HT1080 (cell line): ENCODE results near the gene ROR1. TPM values are rescaled to one million over a fixed set of nuclear protein-coding genes. Genes with fewer than 3 reads are reported as not detected.
"Not testable (repeated sequence)": the region's sequence is repeated elsewhere in the genome, so short reads cannot be mapped to it uniquely, and the experiment has no call there.

Experiments
- DNase-seq: peaks from one replicate; pipeline ENCODE4 v3.0.0-alpha.2; 2015; ENCODE audit warnings: low read depth
- small RNA-seq: library from RNA; depleted of rRNA; stranded (forward); fragments of <200 nt; gene quantifications from one replicate; pipeline ENCODE3, GENCODE V24; 2014
- total RNA-seq: library from RNA; depleted of rRNA; stranded (reverse); fragments of >200 nt; shearing (Covaris generic); gene quantifications from 2 replicates; pipeline ENCODE4 v1.2.3, GENCODE V29; 2014; rRNA removed

ROR1 gene
- total RNA-seq, 1 experiment from 2014 or later, result 2.9 TPM

- DNase-seq, result no peak
Observed at GRCh38 chr1:64203420-64203819, 429.6 kb downstream of the ROR1 start, which contains the start of gene UBE2U. UBE2U (plus strand) TSS chr1:64203623; CDS start chr1:64204051, 428 bp downstream.

- DNase-seq, result no peak
Observed at GRCh38 chr1:64209221-64209620, 435.4 kb downstream of the ROR1 start.

GRCh38 chr1:64212031-64212430 is 438.2 kb downstream of the ROR1 start:
- DNase-seq, result peak; percentile 76

- DNase-seq, result no peak
Observed at GRCh38 chr1:64215576-64215975, 441.8 kb downstream of the ROR1 start.

DNA sequence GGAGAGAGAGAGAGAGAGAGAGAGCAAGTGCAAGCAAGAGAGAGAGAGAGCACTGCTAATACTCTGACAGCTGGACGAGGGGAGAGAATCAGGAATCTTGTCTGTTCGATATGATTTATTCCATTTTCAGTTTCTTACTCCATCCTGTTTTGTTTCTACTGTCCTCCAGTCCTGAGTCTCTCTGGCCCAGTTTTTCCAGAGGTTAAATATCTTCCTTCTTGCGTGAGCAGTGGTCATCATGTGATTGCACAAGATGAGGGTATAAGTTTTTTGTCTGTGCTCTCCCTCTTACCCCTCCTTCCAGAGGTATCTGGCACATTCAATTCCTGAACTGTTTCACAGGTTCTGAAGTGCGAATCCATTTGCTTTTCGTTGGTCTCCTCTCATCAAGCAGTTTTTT is 446.4 kb downstream of the ROR1 start:
- no peak for DNase-seq

DNA sequence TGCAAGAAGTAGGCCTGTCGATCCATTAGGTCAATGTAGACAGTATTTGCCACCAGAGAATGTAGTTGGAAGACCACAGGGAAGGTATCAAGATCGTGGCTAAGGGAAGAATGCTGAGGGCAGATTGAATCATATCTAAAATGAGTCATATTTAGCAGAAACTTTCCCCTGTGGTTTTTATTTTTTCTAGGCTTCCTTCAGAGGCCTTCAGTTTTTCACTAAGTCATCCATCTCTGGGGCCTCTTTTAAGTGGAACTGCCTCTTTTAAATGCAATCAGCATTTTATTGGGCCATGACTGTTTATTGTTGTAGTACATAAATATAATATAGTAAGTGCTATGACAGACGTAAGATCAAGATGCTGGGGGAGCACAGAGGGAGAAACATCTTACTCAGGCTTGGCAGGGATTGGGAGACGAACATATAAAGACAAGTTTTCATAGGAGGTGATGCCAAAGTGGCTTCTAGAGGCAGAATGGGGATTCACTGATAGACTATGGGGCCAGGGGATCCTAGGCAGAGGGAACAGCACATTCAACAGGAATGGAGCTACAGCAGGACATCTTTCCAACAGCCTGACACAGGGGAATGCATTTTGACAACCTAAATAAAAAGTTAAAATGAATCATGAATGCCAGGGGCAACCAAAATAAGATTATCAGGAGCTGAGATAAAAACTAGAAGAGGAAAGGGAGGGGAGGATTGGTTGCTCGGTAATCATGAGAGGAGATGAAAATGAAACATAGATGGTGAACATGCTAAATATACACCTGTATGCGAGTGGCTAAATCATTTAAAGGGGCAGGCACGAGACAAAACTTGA is 449.7 kb downstream of the ROR1 start:
- peak; percentile 91 for DNase-seq

DNA sequence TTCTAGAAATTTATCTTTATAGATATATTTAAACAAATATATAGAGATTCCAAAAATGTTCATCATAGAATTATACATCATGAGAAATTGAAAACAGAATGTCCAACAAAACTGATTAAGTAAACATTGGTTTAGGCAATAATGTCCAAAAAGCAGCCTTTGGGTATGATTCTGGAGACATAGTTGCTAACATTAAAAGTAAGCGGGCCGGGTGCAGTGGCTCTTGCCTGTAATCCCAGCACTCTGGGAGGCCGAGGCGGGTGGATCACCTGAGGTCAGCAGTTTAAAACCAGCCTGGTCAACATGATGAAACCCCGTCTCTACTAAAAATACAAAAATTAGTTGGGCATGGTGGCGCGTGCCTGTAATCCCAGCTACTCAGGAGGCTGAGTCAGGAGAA is 450.4 kb downstream of the ROR1 start:
- DNase-seq, result not testable (repeated sequence)

- DNase-seq, result peak; percentile 76
Observed at GRCh38 chr1:64228167-64228957, 454.5 kb downstream of the ROR1 start.

DNA sequence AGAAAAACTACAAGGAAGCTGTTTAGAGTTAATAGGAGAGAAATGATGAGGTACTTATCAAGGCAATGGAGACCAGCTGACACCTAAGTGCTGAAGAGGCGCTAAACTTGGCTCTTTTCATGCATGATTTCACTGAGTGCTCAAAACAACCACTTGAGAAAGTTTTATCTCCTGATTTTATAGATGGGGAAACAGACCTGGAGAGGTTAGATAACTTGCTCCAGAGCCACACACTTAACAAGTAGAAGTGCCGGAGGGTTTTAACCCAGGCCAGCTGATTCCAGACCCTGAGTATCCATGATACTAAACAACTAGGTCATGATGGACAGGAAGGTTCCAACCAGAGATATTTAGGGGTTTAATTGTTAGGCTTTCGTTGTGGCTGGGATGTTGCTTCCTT is 455.5 kb downstream of the ROR1 start:
- no peak for DNase-seq

Small RNAs within 50 kb of the gene (small RNA-seq; reads per million reads assigned to genes)
- gene RF00019 (not detected), gene RNU6-809P (not detected)

Other genes with a start within 250 kb of the ROR1 start
- 31.9 and 34.4 TPM in 2 replicates for gene PGM1, start 180.6 kb upstream of the ROR1 start, total RNA-seq